DOHH2 (cell line): ENCODE measurements around the gene MSLN.

ENCODE experiments used
- H3F3A ChIP-seq: fragments of 200-600 bp; sonication (generic), shearing (Covaris generic); 2 replicates; pipeline ENCODE4 v1.6.0; 2016; ENCODE audit warnings: antibody characterized with exemption, mild to moderate bottlenecking; ENCODE audit not compliant: control insufficient read depth, insufficient read depth
- H3K27ac ChIP-seq: fragments of 200-600 bp; sonication (generic); 2 replicates; pipeline ENCODE4 v1.5.1; 2014; ENCODE audit warnings: low read depth, mild to moderate bottlenecking, low read length, moderate library complexity
- H3K27me3 ChIP-seq: fragments of 200-600 bp; sonication (generic); 2 replicates; pipeline ENCODE4 v1.6.1; 2014; ENCODE audit warnings: mild to moderate bottlenecking, low read length, mixed read lengths; ENCODE audit not compliant: control insufficient read depth
- H3K36me3 ChIP-seq: fragments of 200-600 bp; sonication (generic); 2 replicates; pipeline ENCODE4 v1.6.1; 2014; ENCODE audit warnings: mild to moderate bottlenecking, low read length, moderate library complexity, mixed read lengths; ENCODE audit not compliant: control insufficient read depth
- H3K4me1 ChIP-seq: fragments of 200-600 bp; sonication (generic); 2 replicates; pipeline ENCODE4 v1.6.1; 2014; ENCODE audit warnings: mild to moderate bottlenecking, low read length, mixed read lengths; ENCODE audit not compliant: control insufficient read depth
- H3K4me2 ChIP-seq: fragments of 200-600 bp; sonication (generic); 2 replicates; pipeline ENCODE4 v1.6.0; 2014; ENCODE audit warnings: mild to moderate bottlenecking, low read length, moderate library complexity
- H3K4me3 ChIP-seq: fragments of 200-600 bp; sonication (generic); 2 replicates; pipeline ENCODE4 v1.5.1; 2014; ENCODE audit warnings: mild to moderate bottlenecking, low read length, mixed read lengths
- H3K79me2 ChIP-seq: fragments of 200-600 bp; sonication (generic); 2 replicates; pipeline ENCODE4 v1.6.1; 2014; ENCODE audit warnings: mild to moderate bottlenecking, low read length, mixed read lengths; ENCODE audit not compliant: control insufficient read depth
- H3K9me2 ChIP-seq: fragments of 200-600 bp; sonication (generic); replicated peaks from 2 replicates; pipeline ENCODE4 v1.6.1; 2014; ENCODE audit warnings: mild to moderate bottlenecking, low read length, mixed read lengths; ENCODE audit not compliant: control insufficient read depth
- H3K9me3 ChIP-seq: fragments of 200-600 bp; sonication (generic); 2 replicates; pipeline ENCODE4 v1.6.1; 2014; ENCODE audit warnings: antibody characterized with exemption, low read length, mixed read lengths; ENCODE audit not compliant: control insufficient read depth, insufficient read depth
- H4K20me1 ChIP-seq: fragments of 200-600 bp; sonication (generic); 2 replicates; pipeline ENCODE4 v1.6.0; 2014; ENCODE audit warnings: low read depth, mild to moderate bottlenecking, antibody characterized with exemption, low read length, moderate library complexity; ENCODE audit not compliant: control insufficient read depth, insufficient read depth
- CTCF ChIP-seq: fragments of 200-600 bp; sonication (generic); IDR thresholded peaks from one replicate; pipeline ENCODE4 v1.5.1; 2014; ENCODE audit warnings: antibody characterized with exemption, mild to moderate bottlenecking, low read depth, low read length; ENCODE audit not compliant: poor library complexity, severe bottlenecking
- EZH2phosphoT487 ChIP-seq: fragments of 200-600 bp; sonication (generic); IDR thresholded peaks from 2 replicates; pipeline ENCODE4 v1.6.1; 2017; ENCODE audit warnings: borderline replicate concordance, mild to moderate bottlenecking, antibody characterized with exemption, low read length, moderate library complexity, mixed read lengths

MSLN gene

GRCh38 chr16:761625-762513, 1.3 kb downstream of the MSLN start:
- TF ChIP-seq CTCF (no peak), EZH2phosphoT487 (no peak)
- H3K4me1 ChIP-seq, result no peaks in the 10 kb centered on the region
- H3K4me2 ChIP-seq, result no peak overlapping the region
- H3K4me3 ChIP-seq, result no peak overlapping the region
- no peaks in the 10 kb centered on the region for H3K36me3 ChIP-seq
- H4K20me1 ChIP-seq, result no peaks in the 10 kb centered on the region
- no peaks in the 10 kb centered on the region for H3K27me3 ChIP-seq
- no peaks in the 10 kb centered on the region for H3F3A ChIP-seq
- no peaks in the 10 kb centered on the region for H3K9me3 ChIP-seq
- H3K9me2 ChIP-seq, result no peaks in the 10 kb centered on the region
- H3K27ac ChIP-seq, result no peak overlapping the region
- H3K79me2 ChIP-seq, result no peaks in the 10 kb centered on the region

GRCh38 chr16:762595-763268, 2.2 kb downstream of the MSLN start:
- Histone ChIP-seq H3K27ac (no peak overlapping the region), H3K9me3 (no peaks in the 10 kb centered on the region), H4K20me1 (no peaks in the 10 kb centered on the region), H3K4me2 (no peak overlapping the region), H3F3A (no peaks in the 10 kb centered on the region), H3K9me2 (no peaks in the 10 kb centered on the region), H3K36me3 (no peaks in the 10 kb centered on the region), H3K4me1 (no peaks in the 10 kb centered on the region), H3K4me3 (no peak overlapping the region), H3K27me3 (no peaks in the 10 kb centered on the region), H3K79me2 (no peaks in the 10 kb centered on the region)
- TF ChIP-seq CTCF (no peak), EZH2phosphoT487 (no peak)

- TF ChIP-seq EZH2phosphoT487 (no peak), CTCF (no peak)
- Histone ChIP-seq H3K27ac (no peak overlapping the region), H3K27me3 (no peaks in the 10 kb centered on the region), H3K4me1 (no peaks in the 10 kb centered on the region), H4K20me1 (no peaks in the 10 kb centered on the region), H3K4me3 (no peak overlapping the region), H3K9me2 (no peaks in the 10 kb centered on the region), H3K9me3 (no peaks in the 10 kb centered on the region), H3F3A (no peaks in the 10 kb centered on the region), H3K79me2 (no peaks in the 10 kb centered on the region), H3K36me3 (no peaks in the 10 kb centered on the region), H3K4me2 (no peak overlapping the region)
Observed at GRCh38 chr16:763369-764183, 3.0 kb downstream of the MSLN start.
